GM12872 (cell line): Measurements from ENCODE around the gene OSBPL3.

Source experiments
- CTCF ChIP-seq: IDR thresholded peaks from 3 replicates; pipeline ENCODE4 v1.5.1; 2011; ENCODE audit warnings: low read depth, mild to moderate bottlenecking, low read length, moderate library complexity; ENCODE audit not compliant: insufficient read depth

OSBPL3 gene

GRCh38 chr7:24898691-24899090, 81.3 kb downstream of the OSBPL3 start:
- TF ChIP-seq CTCF: no peak

DNA sequence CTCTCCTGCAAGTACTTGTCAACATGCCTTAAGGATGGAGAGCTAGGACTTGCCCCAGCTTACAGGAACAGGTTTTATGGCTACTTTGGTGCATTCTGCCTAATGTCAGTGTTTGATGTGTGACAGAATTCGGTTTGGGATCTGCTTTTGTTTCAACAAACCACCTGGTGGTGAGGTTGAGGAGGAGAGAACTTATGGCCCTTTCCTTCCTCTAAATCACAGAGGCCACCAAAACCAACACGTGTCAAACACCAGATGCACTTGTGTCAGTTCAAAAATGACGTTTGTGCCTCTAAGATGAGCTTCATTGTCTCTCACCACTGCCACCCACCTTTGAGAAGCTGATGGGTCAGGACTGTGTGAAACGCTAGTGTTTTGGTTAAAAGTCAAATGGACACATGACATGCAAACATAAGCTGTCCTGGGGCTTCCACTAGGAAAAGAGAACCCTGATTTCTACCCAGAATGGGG, 83.9 kb downstream of the OSBPL3 start:
- TF ChIP-seq CTCF: peak; percentile 44

- 0 out of 3 replicates have a peak, but pooled peaks have one; percentile 13 for TF ChIP-seq CTCF
Measured at GRCh38 chr7:24894429-24895221, 85.4 kb downstream of the OSBPL3 start.

DNA sequence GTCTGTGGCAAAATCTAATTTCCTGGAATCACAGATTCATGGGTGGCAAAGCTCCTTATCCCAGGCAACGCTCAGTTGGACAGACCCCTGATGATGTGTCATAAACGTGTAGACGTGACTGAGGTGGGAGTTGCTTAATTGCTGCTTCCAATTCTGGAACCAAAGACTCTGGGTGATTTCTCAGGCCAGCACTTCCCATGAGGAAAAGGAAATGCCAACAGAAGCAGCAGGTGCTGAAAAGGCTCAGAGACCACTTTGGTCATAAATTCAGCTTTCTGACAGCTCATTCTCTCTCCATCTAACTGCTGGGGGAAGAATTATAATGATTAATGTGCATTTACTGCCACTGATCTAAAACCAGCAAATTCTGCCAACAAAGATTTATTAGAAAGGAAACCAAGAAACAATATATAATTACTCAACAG, 88.7 kb downstream of the OSBPL3 start:
- TF ChIP-seq CTCF: no peak

DNA sequence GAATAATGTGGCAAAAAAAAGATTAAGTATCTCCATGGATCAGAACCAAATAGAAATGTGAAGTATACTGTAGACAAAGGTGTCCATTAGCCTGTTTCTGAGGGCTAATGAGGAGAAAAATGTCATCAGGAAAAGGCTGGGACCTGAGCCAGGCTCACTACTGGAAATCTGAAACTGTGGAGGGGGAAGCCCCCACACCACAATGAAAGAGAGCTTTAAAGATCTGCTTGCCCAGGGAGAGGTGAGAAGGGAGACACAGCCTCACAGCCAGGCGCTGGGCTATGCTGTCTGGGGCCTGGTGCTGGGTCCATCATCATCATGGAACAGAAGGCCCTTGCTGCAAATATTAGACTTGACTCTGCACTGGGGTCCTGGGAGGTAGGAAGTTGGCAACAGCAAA, 90.4 kb downstream of the OSBPL3 start:
- no peak for TF ChIP-seq CTCF

DNA sequence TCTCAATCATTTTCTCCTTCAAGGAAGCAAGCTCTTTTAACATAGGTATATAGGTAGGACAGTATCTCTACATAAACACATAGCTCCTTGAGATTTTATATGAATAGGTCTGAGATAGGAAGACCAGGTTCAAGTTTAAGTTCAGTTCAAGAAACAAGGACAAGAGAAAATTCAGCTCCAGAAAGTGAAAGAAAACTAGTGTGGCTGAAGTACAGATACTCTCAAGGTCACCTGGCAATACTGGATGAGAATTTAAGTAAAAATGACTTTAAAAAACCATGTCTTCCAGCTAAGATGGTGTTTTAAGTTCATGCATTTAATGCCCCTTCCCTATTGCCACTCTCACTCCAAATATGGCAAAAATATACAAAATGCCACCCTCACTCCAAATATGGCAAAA, 91.3 kb downstream of the OSBPL3 start:
- TF ChIP-seq CTCF: no peak

GRCh38 chr7:24885716-24886115, 94.3 kb downstream of the OSBPL3 start:
- TF ChIP-seq CTCF: no peak

DNA sequence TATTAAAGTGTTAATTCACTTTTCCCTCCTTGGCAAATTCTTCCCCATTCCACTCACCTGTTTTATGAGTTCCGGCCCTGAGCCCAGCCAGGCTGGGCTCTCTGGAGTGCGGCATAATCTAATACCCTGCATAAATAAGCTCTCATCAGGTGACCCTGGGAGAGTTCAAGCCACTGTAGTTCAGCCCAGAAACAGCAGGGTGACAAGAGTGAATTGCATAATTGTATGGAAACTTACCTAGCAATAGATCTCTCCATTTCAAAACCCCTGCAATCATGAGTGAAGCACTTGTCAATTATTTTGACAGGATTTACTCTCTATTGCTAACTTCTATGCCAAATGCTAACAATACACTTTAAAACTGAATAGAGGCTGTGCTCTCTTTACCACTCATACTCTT, 94.7 kb downstream of the OSBPL3 start:
- no peak for TF ChIP-seq CTCF
